Uterus (tissue), 2 donors: ENCODE measurements around the gene KIN.

Experiments
- POLR2A ChIP-seq, 2 donors: fragments of 450-650 bp; IDR thresholded peaks; one replicate each; pipeline ENCODE4 v1.6.1; 2016; ENCODE audit warnings: antibody characterized with exemption in 2 of 2, mild to moderate bottlenecking in 1 of 2, moderate library complexity in 1 of 2
- TF ChIP-seq, protein P1 (sequence below), 4 experiments: fragments of 200-600 bp in 2 of 4; fragments of 450-650 bp in 2 of 4; sonication (generic) in 2 of 4; IDR thresholded peaks; one replicate each; pipeline ENCODE4 v1.5.1; 2016 to 2019; ENCODE audit warnings: antibody characterized with exemption in 4 of 4, mild to moderate bottlenecking in 2 of 4, moderate library complexity in 1 of 4

DNA sequence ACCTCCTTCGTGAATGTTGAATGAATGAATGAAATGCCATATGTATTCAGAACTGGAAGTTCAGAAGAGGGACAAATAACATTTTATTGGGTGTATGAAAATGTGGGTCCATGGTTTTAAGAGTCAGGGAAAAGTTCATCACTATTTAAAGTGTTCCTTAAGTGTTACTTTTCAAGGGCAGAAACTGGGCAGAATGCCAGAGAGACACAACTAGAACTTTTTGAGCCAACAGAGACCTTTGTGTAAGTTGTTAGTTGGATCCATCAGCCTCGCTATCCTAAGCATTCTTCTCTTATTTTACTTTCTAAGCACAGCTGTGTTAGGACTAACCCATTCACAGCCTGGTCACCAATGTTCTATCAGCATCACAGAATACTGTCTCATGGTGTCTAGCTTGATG is 16.9 kb upstream of the KIN start:
- no peak for TF ChIP-seq POLR2A (IDR thresholded peaks at IDR 0.05)
- TF ChIP-seq, protein P1, sequence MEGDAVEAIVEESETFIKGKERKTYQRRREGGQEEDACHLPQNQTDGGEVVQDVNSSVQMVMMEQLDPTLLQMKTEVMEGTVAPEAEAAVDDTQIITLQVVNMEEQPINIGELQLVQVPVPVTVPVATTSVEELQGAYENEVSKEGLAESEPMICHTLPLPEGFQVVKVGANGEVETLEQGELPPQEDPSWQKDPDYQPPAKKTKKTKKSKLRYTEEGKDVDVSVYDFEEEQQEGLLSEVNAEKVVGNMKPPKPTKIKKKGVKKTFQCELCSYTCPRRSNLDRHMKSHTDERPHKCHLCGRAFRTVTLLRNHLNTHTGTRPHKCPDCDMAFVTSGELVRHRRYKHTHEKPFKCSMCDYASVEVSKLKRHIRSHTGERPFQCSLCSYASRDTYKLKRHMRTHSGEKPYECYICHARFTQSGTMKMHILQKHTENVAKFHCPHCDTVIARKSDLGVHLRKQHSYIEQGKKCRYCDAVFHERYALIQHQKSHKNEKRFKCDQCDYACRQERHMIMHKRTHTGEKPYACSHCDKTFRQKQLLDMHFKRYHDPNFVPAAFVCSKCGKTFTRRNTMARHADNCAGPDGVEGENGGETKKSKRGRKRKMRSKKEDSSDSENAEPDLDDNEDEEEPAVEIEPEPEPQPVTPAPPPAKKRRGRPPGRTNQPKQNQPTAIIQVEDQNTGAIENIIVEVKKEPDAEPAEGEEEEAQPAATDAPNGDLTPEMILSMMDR (IDR thresholded peaks at IDR 0.05), result no peak
